DMS153 (cell line): ENCODE measurements around the gene DNAJC28.
A peak's percentile ranks its signal among the peaks of the same experiment; 100 is the strongest.
"Not testable (repeated sequence)": the region's sequence is repeated elsewhere in the genome, so short reads cannot be mapped to it uniquely, and the experiment has no call there.

Source experiments
- DNase-seq: peaks from one replicate; lab custom pipeline; 2025; lab: John Stamatoyannopoulos, UW

DNAJC28 gene, protein sequence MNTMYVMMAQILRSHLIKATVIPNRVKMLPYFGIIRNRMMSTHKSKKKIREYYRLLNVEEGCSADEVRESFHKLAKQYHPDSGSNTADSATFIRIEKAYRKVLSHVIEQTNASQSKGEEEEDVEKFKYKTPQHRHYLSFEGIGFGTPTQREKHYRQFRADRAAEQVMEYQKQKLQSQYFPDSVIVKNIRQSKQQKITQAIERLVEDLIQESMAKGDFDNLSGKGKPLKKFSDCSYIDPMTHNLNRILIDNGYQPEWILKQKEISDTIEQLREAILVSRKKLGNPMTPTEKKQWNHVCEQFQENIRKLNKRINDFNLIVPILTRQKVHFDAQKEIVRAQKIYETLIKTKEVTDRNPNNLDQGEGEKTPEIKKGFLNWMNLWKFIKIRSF

DNA sequence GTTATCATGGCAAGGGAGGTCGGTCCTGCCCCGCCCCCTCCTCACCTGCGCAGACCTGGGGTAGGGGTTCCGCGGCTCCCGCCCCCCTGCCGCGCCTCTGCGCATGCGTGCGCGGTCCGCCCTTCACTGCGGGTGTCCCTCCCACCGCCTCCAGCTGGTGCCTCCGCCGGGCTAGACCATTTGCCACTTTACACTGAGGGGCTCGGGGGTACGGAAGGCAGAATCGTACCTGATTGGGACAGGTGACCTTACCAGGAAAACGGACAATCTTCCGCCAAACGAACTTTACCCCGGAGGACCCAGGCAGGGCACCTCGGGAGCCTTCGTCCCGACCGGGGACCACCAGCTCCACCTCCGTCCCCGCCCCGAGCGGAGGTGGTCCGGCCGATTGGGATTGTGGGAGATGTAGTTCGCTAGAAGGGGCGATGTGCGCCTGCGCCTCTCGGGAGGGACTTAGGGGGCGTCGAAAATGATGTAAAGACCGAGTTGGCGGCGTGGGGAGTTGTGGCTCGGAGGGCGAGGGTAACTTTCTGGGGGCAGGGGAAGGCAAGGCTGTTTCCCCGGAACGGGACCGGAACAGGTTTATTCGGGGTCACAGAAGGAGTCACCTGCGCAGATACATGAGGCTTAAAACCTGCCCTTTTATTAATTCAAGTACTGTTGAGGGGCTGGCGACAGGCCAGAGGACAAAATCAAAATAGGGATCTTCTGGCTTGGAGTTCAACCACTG, at the start of gene DNAJC28:
DNAJC28 (minus strand) TSS at position 344 of the 730 bp plus-strand sequence. CDS start 2,323 bp downstream, outside the sequence.
- peak; percentile 74 for DNase-seq

DNA sequence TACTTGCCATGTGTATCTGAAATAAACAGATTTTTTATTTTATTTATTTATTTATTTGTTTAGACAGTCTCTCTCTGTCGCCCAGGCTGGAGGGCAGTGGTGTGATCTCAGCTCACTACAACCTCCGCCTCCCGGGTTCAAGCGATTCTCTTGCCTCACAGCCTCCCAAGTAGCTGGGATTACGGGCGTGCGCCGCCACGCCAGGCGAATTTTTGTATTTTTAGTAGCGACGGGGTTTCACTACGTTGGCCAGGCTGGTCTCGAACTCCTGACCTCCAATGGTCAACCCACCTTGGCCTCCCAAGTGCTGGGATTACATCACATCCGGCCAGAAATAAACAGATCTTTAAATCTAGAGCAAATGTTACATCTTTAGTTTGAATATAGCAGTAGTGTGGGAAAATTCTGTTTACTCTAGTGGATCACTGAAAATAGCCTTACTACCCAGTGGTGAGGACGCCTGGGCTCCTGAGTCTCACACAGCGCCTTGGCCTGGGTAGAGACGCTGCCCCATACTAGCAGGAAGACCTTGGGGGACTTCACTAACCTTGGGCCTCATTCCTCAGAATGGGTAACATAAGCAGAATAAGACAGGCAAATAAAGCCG, 49.7 kb upstream of the DNAJC28 start:
- DNase-seq: no peak

DNA sequence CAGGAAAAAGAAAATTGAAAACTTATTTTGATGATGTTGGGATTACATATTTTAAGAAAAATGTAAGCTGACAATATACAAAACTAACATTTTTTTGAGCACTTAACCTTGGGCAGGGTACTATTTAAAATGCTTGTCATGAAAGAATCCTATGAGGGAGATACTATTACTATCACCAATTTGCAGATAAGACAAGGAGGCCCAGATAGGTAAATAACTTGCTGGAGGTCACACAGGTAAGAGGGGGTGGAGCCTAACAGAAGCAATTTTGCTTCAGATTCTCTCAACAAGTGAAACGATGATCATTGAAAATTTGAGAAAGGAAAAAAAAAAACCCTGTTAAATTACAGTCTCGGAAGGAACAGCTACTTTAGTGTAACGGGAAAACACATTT, 49.2 kb upstream of the DNAJC28 start:
- no peak for DNase-seq

DNA sequence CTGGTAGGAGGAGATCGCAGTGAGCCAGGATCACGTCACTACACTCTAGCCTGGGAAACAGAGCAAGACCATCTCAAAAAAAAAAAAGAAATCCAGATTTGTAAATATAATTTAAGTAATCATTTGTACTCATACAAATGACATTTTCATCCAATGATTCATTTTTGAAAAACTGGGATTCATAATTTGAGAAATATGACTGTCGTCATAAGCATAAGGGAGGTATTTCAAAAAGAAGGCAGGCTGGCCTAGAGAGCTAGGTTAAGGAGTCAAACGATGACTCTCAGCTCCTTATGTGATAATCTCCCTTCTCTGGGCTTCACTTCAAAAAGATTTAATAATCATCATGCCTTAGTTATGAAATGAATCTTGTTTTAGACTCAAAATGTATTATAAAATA, 48.1 kb upstream of the DNAJC28 start:
- no peak for DNase-seq

DNA sequence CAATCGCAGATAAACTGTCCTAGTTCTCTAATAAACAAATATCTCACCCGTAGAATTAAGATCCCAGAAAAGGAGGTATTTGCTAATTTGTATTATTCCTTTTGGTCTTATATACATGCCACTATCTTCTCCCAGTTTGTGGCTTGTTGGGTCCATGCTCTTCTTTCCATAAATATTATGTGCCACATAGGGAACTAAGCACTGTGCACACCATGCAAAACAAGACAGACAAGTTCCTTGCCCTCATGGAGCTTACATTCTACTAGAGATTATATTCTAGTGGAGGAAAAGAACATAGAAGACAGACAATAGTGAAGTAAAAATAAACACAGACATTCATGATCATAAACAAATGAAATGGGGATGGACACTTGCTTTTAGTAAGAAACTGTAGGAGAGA, 45.7 kb upstream of the DNAJC28 start:
- no peak for DNase-seq

DNA sequence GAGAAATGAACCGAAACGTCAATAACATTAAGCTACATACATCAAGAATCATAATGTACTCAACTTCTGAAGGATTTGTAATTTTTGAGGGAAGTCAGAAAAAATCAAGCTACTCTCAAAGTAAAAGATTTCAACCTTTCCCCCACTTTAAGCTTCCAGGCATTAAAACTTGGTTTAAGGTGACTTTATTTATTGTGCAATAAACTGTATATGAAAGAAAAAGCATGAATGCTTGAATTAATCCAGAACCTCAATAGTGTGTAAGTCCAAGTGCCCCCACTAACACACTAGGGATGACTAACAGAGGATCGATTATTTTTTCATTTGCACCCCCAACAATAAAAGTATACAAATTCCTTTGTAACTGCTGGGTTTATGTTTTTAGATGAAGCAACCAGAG, 39.5 kb upstream of the DNAJC28 start:
- DNase-seq: no peak

DNA sequence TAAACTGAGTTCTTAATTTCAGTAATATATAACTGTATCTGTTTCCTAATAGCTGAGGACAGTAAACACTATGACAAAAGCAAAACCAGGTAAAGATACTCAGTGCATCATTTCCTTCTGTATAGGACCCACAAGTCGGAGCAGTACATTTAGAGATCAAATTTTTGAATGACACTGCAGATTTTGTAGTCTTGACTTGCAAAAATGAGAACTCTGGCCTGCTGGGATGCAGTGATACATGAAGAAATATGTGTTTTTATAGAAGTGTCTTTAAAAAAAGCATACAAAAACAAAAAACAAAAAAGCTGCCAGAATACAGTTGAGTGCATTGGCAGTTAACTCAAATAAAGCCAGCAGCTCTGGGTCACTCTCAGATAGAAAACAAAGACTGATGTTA, 31.4 kb upstream of the DNAJC28 start:
- DNase-seq: no peak

DNA sequence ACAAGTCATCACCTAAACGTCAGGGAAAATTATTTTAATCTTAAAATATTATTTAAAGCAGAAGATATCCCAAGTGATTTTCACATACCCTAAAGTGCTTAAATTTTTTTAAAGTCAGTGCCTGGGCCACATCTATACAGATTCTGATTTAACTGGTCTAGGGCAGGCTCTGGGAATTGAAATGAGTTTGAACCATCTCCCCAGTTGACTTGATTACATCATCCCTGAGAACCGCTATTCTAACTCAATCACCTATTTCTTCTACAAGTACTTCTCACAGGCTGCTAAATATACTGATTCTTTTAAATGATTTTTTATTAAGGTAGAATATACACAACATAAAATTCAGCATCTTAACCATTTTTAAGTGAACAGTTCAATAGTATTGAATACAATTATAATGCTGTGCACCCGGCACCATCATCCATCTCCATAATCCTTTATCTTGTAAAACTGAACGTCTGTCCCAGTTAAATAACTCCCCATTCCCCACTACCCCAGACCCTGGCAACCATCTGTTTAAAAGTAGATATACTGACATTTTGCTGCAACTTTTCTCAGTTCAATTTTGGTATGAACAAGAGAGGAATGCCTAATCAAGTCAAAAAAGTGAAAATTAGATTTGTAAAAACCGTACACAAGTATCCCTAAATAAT, 30.9 kb upstream of the DNAJC28 start:
- no peak for DNase-seq

DNA sequence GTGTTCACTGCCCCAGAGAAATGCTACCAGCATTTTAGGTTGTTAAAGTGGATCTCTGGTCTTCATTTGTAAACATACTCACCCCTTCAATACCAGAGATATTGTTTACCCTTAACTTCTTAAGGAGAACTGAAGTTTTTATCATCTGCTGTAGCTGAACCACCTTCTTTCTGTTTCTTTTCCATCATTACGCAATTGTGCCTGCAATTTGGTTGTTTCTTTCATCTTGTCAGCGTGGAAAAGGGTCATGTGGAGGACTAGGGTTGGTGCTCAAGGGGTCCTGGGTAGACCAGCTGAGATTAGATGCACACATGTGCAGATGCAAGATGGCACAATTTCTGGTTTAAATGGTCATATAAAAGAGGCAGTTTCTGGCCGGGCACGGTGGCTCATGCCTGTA, 27.4 kb upstream of the DNAJC28 start:
- no peak for DNase-seq

DNA sequence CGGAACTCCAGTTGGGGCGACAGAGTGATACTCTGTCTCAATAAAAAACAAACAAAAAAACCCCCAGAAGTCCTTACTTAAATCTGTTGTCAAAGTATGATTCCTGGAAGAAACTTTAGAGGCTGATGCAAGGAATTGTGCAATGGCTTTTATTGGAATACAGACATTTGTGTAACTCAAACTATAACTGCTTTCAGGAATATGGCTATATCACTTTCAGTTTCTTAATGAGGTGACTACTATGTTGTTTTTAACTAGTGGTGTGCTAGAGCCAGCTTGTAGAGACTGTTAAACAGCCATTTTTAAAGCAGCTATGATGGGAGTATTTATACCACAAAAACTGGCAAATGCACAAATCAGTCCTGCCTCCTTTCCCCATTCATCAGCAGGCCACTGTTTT, 22.7 kb upstream of the DNAJC28 start:
- no peak for DNase-seq

DNA sequence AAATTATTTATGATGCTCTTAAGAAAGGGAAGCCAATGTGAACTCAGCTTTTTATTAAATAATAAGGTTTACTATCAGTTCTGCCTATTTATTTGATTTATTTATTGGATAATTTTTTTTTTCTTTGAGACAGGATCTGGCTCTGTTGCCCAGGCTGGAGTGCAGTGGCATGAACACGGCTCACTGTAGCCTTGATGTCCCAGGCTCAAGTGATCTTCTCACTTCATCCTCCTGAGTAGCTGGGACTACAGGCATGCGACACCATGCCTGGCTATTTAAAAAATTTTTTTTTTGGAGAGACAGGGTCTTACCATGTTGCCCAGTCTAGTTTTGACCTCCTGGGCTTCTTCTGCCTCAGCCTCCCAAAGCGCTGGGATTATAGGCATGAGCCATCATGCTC, 21.0 kb upstream of the DNAJC28 start:
- DNase-seq: no peak

DNA sequence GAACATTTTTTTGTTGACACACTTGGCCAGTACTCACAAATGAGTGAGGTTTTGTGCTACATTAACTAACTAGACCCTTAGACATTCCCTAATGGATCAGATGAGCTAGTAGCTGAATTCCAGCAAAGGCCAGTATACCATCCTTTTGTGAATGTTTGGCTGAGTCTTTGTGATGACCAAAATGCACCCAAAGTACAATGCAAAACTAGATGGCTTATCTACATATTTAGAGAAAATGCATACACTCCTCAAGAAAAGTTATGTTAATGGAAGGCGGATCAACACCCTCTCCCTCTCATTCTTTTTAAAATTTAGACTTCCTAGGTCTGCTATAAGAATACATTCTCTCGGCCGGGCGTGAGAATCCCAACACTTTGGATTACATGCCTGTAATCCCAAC, 20.1 kb upstream of the DNAJC28 start:
- no peak for DNase-seq

DNA sequence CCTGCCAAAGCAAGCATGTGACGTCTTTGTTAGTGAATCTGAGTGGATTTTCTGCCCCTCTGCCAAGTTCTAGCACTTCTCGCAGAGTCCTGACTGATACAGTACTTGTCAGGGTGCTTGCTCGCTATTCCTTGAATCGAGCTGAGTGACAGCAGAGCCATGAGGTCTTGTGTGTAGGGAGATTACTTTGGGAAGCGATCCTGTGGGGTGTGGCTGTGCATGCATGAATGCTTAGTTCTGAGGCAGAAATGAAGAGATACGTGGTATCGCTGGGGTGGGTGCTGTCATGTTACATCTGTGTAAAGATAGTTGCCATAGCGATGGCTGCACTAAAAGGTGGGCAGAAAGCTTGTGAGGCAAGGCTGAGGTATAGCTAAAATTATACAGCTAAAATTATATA, 19.3 kb upstream of the DNAJC28 start:
- no peak for DNase-seq

DNA sequence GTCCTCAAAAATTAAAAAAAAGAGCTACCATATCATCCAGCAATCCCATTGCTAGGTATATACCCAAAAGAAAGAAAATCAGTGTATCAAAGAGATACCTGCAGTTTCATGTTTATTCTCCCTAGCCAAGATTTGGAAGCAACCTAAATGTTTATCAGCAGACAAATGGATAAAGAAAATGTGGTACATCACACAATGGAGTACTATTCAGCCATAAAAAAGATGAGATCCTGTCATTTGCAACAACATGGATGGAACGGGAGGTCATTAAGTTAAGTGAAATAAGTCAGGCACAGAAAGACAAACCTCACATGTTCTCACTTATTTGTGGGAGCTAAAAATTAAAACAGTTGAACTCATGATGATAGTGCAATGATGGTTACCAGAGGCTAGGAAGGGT, 15.5 kb upstream of the DNAJC28 start:
- DNase-seq: not testable (repeated sequence)

DNA sequence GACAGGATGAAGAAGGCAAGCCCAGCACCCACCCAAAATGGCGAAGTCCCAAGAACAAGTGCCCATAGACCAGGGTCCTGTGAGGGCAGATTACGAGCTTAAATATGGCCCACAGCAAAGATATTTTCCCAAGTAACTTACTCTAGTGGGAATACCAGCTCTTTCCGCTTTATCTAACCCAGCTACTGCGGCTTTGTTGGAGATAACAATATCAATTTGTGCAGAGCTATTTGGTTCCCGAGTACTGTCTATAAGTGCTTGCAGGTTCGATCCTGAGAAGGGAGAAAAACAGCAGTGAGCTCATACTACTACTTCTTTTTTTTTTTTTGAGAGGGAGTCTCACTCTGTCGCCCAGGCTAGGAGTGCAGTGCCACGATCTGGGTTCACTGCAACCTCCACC, 14.3 kb upstream of the DNAJC28 start:
- no peak for DNase-seq

DNA sequence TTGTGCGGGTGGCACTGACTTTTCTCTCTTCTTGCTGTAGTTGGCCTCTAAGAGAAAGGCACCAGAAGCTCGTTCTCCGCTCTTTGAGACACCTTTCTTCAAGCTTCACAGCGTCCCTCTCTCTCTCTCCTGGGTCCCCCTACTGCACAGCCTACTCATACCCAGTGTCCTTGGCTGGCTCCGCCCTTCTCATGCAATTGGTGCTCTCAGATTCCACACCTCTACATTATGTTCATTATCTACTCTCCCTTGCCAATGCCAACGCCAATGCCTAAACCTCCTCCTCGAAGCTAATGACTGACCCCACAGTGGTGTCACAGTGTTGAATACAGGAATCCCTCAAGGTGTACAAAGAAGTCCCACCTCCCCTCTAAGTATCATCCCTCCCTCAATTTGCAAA, 4.8 kb upstream of the DNAJC28 start:
- no peak for DNase-seq

DNA sequence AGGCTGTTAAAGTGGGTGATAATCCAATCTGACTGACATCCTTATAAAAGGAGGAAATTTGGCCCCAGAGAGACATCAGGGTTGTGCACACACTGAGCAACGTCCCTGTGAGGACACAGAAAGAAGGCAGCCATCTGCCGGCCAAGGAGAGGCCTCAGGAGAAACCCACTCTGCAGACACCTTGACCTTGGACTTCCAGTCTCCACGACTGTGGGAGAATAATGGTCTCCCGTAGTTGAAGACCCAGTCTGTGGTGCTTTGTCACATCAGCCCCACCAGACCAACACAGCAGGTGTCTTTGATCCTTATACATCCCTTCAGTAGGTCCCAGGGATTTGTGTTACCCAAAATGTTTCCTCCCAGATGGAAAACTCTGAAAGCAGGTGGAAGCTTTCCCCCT, 4.2 kb upstream of the DNAJC28 start:
- no peak for DNase-seq

DNA sequence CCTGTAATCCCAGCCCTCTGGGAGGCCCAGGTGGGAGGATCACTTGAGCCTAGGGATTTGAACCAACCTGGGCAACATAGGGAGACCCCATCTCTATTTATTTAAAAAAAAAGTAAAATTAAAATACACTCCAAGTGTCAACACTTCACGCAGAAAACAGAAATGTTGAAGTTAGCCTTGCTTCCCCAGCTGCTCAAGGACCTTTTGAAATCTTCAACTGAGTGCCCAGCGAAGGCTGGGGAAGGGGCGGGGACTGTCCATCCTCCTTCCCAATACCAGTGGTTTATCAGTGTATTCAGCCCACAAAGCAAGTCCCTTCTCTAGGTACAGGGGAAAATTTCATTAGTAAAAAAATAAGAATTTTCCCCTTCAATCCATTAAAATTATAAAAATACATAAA, 2.2 kb upstream of the DNAJC28 start:
- DNase-seq: no peak

DNA sequence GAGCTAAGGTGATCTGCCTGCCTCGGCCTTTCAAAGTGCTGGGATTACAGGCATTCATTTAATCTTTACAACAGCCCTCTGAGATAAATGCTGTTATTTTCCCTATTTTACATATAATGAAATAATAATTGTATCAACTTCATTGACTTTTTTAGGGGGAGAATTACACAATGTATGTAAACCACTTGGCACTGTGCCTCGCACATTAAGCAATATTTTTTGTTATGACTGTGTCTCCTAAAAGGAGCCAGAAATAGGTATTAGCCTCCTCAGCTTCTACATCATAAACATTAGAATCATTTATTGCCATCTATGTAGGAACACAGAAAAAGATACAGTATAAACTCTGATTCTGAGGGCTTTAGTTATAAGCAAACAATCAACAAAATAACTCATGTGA, 1.1 kb upstream of the DNAJC28 start:
- DNase-seq: no peak

DNA sequence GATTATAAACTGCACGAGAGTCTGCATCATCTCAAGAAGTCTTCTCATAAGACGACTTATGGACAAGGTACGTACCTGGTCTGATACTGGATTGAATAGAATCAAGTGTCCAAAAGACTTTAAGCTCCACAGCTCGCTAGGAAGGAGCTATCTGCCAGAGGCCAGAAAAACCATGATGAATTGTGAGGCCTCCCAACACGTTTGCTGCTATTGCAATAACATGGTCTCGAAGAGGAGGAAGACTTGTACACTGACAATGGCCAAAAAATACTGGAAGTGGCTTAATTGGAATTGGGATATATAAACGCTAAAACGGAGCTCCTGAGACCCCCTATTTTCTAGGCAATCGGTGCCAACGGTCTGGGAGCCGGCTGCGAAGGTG, 534 bp downstream of the DNAJC28 start:
- DNase-seq: no peak

DNA sequence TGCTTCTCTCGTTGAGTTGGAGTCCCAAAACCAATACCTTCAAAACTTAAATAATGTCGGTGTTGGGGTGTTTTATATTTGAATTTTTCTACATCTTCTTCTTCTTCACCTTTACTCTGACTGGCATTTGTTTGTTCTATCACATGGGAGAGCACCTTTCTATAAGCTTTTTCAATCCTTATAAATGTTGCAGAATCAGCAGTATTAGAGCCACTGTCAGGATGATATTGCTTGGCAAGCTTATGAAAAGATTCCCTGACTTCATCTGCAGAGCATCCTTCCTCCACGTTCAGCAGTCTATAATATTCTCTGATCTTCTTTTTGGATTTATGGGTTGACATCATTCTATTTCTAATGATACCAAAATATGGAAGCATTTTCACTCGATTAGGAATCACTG, 2.6 kb downstream of the DNAJC28 start:
- DNase-seq: no peak

DNA sequence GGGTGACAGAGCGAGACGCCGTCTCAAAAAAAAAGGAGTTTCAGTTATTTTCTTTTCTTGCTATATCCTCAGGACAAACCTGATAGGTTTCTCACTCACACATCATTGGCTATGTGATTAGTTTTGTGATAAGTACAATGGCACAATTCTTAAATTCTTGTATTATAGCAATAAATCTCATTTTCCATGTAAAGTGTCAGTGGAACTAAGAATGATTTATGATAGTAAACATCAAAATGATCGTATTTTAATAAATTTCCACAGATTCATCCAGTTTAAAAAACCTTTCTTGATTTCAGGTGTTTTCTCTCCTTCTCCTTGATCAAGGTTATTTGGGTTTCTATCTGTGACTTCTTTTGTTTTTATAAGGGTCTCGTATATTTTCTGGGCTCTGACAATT, 3.5 kb downstream of the DNAJC28 start:
- no peak for DNase-seq
